HG03575 (cell line): ENCODE measurements around the gene PLOD3.

Experiments
- ATAC-seq: cut with Tn5 transposase; IDR thresholded peaks from one replicate; pipeline ENCODE4 v1.9.1; 2021; ENCODE audit not compliant: unreplicated experiment, insufficient number of reproducible peaks, low FRiP score; ENCODE audit errors: extremely low read depth

PLOD3 gene

GRCh38 chr7:101169838-101170551 is 47.4 kb downstream of the PLOD3 start:
- no peak for ATAC-seq

DNA sequence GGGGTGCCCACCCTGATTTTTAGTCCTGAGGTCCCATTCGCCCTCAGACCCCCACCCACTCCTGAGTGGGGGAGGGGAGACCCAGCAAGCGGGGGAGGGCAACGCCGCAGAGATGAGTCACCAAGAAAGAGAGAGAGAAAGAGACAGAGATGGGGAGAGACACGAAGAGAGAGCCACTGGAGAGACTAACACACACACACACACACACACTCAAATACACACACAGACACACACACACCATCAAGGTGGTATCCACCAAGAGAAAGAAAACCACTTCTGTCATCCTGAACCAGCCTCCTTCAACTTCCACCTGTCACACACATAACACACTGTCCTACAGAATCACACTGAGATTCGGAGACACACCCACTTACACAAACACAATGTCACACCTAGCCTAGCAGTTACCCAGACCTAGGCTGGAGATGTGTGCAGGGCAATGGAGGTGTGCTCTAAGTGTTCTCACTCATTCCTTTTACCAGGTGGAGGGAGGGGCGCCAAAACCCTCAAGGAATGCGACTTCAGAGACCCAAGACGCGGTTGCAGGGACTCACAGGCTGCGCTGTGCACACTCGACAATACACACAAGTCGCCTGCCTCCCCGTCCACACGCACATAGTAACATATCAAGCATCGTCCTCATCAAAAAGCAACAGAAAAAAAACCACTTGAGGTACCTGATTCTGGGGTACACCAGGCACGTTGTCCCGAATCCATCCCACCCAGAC is 48.1 kb downstream of the PLOD3 start:
- ATAC-seq, result no peak

DNA sequence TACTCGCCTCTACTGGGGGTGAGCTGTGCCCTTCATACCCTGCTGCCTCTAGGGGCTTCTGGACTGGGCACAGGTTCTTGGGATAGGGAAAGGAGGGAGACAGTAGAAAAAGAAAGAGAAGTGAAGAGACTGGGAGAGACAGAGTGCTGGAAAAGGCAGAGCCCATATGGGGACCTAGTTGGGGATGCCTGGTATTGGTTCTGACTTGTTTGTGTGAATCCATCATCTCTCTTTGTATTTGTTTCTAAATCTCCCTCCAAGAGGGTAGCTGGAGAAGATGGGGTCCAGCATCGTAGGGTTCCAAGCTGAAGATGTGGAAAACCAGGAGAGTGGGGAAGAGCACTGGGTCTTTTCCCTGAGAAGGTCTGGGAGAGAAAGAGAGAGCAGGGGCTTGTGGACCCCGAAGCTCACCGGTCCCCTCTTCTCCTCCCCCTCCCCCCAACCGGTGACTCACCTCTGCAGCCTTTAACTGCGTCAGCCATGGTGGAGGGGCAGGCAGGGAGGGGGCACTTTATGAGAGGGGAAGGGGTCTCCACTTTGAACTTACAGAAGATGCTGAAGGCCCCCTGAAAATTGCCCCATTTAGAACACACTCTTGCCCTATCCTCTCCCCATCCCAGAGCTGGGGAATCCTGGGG is 48.9 kb downstream of the PLOD3 start:
- ATAC-seq, result no peak

DNA sequence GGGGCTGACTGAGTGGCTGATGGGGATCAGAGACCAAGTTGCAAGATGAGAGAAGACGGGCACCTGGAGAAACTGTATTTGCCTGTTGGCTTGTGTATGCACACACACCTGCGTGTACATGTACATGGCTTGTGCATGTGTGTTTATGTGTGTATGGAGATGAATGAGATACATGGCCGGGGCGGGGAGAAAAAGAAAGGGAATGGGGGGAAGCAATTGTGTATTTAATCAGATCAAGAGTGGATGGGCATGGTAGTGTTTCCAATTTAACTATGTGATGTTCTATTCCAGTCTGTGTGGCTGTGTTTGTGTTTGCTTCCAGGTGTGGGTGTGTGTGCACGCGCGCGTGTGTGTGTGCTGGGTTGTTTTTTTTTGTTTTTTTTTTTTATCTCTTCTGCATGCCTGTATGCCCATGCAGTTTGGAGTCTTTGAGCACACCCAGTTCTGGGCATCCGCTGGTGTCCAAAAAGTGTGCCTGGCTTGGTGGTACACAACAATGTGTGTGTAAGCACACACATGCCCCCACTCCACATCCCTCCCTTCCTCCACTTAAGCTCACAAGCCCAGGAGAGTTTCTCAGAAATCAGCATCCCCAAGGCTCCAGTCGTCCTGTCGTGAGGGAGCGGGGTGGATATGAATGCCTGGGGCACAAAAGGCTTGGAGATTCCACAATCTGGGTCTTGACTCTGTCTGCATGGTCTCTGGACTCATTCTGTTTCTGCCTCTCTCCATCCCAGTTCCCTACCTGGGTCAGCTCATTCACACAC is 49.6 kb downstream of the PLOD3 start:
- no peak for ATAC-seq

DNA sequence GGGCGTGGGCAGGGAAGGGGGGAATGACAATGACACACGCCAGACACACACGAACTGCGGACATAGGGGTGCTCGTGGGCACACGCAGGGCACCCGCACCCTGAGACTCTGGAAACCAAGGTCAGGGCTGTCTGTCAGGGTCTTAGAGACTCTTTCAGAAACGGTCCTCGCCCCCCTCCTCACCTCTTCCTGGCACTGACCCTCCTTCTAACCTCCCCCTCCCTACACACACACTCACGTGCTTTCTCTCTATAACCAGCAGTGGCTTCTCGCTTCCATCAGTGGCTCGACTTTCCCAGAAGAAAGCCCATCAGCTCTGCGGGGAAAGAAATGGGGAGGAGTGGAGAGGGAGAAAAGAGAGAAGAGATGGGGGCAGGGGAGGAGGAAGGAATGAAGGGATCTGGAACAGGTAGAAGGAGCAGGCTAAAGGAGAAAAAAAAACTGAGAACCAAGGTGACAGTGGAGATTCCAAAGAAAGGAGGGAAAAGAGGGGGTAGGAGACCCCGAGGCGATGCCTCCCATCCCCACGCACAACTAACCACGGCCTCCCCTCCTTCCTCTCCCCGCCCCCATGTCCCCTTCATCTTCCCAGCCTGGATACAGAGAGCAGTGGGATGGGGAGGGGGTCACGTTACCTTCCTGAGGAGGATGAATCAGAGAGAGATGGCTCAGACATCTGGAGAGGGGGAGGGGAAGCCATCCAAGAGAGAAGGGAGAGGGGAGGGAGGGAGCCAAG is 50.3 kb downstream of the PLOD3 start:
- no peak for ATAC-seq

GRCh38 chr7:101166648-101166908 is 50.8 kb downstream of the PLOD3 start:
- no peak for ATAC-seq

- ATAC-seq, result no peak
These were observed 51.3 kb downstream of the PLOD3 start for GRCh38 chr7:101165958-101166647.

DNA sequence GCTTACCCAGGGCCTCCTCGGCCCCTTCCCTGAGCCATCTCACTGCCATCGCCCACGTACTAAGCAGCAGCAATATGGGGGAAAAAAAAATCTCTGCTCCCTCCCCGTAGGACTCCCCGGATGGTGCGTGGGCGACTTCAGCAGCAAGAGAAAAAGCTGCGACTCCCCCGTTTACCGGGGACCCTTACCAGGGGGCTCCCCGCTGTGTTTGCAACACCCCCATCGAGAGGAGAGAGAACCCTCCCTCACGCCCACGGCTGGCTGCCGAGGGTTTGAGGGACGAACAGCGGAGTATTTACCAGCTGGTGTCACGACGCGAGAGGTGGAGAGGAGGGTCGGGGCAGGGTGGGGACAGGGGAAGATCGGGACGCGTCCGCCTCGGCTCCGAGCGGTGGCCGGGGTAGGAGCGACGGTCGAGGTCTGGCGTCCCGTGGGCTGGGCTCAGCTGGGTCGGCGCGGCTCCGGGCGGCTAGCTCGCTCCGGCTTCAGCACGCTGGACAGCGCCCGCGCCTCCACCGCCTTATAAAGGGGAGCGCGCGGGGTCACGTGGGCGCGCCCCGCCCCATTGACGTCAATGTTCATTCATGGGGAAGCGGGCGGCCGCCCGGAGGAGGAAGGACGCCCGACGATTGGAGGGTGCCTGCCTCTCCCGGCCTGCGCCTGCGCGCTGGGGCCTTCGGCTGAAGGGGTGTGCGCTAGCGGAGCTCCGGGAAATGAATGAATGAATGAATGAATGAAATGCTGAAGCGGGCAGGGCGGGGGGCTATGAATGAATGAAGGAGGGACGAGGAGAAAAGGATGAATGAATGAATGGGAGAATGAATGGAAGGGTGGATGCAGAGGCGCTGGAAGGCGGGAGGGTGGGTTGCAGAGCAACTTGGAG is 52.1 kb downstream of the PLOD3 start, which contains the start of gene VGF:
Gene VGF (minus strand): TSS at position 495 of the 883 bp plus-strand sequence. CDS start 726 bp downstream, outside the sequence.
- no peak for ATAC-seq

DNA sequence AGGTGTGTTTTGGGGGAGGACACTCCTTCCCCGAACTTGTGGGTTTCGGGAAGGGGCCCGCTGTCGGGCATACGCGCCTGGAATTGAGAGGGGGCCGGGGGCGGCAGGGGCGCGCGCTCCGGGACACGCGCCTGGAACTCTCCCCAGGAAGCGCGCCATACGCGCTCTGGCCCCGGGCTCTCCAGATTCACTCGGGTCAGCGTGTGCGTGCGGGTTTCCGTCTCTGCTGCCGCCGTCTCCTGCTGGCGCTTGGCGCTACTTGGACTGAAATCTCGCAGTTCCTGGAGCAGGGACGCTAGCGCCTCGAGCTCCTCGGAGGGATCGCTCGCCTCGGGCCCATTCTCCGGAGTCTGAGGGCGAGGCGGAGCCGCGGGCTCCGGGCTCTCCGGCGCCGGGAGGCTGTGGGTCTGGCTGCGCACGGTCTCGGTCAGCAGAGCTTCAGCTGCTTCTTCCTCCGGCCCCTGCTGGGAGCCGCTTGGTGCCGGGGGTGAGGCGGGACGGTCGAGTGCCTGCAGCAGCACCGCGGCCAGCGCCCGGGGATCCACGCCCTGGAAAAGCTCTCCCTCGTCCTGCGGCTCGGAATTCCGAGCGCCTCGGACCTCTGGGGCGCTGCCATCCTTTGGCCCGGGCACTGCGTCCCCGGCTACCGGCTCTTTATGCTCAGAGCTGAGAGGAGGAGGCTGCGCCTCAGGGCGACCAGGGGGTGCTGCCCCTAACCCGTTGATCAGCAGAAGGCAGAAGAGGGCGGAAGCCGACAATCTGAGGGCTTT is 53.1 kb downstream of the PLOD3 start:
- ATAC-seq, result no peak

DNA sequence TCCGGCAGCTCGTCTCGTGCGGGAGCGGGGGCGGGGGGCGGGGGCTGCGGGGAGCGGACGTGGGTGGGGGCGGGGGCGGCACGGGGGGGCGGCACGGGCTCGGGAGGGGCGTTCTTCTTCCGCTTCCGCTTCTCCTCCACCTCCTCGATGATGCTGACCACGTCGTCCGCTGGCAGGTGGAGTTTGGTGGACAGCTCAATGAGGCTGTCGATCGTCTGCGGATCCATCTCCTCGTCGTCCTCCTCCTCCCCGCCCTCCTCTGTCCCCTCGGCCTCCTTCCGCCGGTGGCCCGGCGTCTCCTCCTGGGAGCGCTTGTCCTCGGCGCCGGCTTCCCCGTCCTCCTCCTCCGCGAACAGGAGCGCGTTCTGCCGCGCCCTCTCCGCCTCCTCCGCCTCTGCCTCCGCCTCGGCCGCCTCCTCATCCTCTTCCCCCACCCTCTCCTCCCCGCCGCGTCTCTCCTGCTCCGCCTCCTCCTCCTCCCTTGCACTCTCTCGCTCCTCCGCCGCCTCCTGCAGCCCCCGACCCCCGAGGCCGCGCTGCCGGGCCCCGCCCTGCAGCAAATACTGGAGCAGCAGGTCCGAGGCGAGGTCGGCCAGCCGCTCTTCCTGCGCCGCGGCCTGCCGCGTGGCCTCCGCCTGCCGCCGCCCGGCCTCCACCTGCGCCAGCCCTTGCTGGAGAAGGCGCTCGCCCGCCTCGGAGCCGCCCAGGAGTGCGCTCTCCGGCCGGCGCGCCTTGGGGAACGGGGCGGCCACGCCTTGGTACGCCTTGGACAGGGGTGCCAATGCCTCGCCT is 53.9 kb downstream of the PLOD3 start:
- no peak for ATAC-seq

- no peak for ATAC-seq
These were observed 54.7 kb downstream of the PLOD3 start for GRCh38 chr7:101162551-101163278.

DNA sequence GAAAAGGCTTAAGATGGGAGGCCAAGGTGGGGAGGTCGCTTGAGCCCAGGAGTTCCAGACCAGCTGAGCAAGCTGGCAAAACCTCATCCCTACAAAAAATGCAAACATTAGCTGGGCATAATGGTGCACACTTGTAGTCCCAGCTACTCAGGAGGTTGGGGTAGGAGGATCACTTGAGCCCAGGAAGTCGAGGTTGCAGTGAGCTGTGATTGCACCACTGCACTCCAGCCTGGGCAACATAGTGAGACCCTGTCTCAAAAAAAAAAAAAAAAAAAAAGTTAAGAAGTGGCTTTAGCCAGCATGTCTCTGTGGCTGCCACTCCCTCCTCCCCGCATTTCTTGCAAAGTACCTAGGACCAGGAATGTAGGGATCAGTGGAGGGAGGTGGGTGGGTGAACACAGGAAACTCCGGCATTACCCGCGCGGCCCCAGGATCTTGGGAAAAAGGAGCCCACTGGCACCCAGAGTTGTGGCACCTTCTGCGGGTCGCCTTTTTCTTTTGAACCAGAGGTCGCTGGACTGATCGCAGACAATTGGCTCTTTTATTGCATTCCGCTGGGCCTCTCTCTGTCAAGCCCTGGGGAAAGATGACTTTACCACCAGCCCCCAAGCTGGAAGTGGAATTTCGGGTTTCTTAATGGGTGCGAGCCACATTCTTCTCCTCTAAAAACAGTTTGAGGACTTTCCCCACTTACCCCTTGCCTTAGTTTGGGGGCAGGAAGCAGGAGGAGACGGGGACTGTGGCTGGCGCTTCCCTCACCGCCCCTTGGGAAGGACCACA is 55.5 kb downstream of the PLOD3 start:
- no peak for ATAC-seq

- no peak for ATAC-seq
These were observed 56.5 kb downstream of the PLOD3 start for GRCh38 chr7:101160910-101161309.

- ATAC-seq, result no peak
These were observed 57.4 kb downstream of the PLOD3 start for GRCh38 chr7:101159696-101160674.
